CD4-positive, alpha-beta T cell treated with Interleukin-4 for 4 hours (primary cell): ENCODE data around the gene LIG1.

ENCODE experiments used
- DNase-seq: peaks from one replicate; pipeline ENCODE4 v3.0.0-alpha.2; 2020

LIG1 gene

GRCh38 chr19:48181505-48181904 lies 11.4 kb upstream of the LIG1 start:
- DNase-seq: no peak

GRCh38 chr19:48176226-48176625 lies 6.1 kb upstream of the LIG1 start:
- no peak for DNase-seq

- DNase-seq: no peak
These were observed 5.4 kb upstream of the LIG1 start for GRCh38 chr19:48175578-48175977.

- DNase-seq: no peak
These were observed 4.4 kb upstream of the LIG1 start for GRCh38 chr19:48174445-48175030.

GRCh38 chr19:48171710-48172109 lies 1.6 kb upstream of the LIG1 start:
- DNase-seq: no peak

GRCh38 chr19:48170817-48171347 lies 738 bp upstream of the LIG1 start:
- DNase-seq: no peak

- peak; percentile 81 for DNase-seq
These were observed 586 bp downstream of the LIG1 start for GRCh38 chr19:48169578-48169938.

GRCh38 chr19:48168689-48169088 lies 1.5 kb downstream of the LIG1 start:
- DNase-seq: no peak

- no peak for DNase-seq
These were observed 11.8 kb downstream of the LIG1 start for GRCh38 chr19:48158210-48158790.

- no peak for DNase-seq
These were observed 16.1 kb downstream of the LIG1 start for GRCh38 chr19:48154003-48154402.

- DNase-seq: peak; percentile 78
These were observed 17.6 kb downstream of the LIG1 start for GRCh38 chr19:48152551-48152950.

- no peak for DNase-seq
These were observed 20.7 kb downstream of the LIG1 start for GRCh38 chr19:48149430-48149829.

GRCh38 chr19:48148576-48148975 lies 21.6 kb downstream of the LIG1 start:
- DNase-seq: no peak

- DNase-seq: no peak
These were observed 22.5 kb downstream of the LIG1 start for GRCh38 chr19:48147597-48148175.

GRCh38 chr19:48139053-48139452 lies 31.1 kb downstream of the LIG1 start:
- DNase-seq: no peak

- no peak for DNase-seq
These were observed 32.7 kb downstream of the LIG1 start for GRCh38 chr19:48137411-48137810.

GRCh38 chr19:48136547-48136946 lies 33.6 kb downstream of the LIG1 start:
- DNase-seq: no peak

GRCh38 chr19:48135411-48135810 lies 34.7 kb downstream of the LIG1 start:
- no peak for DNase-seq

- no peak for DNase-seq
These were observed 37.0 kb downstream of the LIG1 start for GRCh38 chr19:48133094-48133493.

- DNase-seq: no peak
These were observed 42.6 kb downstream of the LIG1 start for GRCh38 chr19:48127561-48127960.

- no peak for DNase-seq
These were observed 46.1 kb downstream of the LIG1 start for GRCh38 chr19:48123907-48124651.

- no peak for DNase-seq
These were observed 47.7 kb downstream of the LIG1 start for GRCh38 chr19:48122421-48122820.

- DNase-seq: no peak
These were observed 48.2 kb downstream of the LIG1 start for GRCh38 chr19:48121909-48122371.

- DNase-seq: no peak
These were observed 49.1 kb downstream of the LIG1 start for GRCh38 chr19:48121066-48121465.
